B cell (primary cell): ENCODE results near the gene ARPC1A. TPM values are rescaled to one million over a fixed set of nuclear protein-coding genes. Genes with fewer than 3 reads are reported as not detected.
A peak's percentile ranks its signal among the peaks of the same experiment; 100 is the strongest.

Source experiments
- ATAC-seq: fragments of 200-7000 bp; cut with Tn5 transposase; one replicate; pipeline ENCODE4 v1.10.0; 2021; ENCODE audit warnings: low read depth, mild to moderate bottlenecking, moderate number of reproducible peaks, moderate library complexity
- CTCF ChIA-PET: fragments of 350-600 bp; sonication (Branson Sonifier 250); formaldehyde crosslinking; loops from one replicate; lab custom pipeline; 2021; ENCODE audit warnings: antibody characterized with exemption, inconsistent platforms; lab: Charles Lee
- POLR2A ChIA-PET: fragments of 350-600 bp; sonication (Branson Sonifier 250); formaldehyde crosslinking; loops from one replicate; lab custom pipeline; 2021; ENCODE audit warnings: antibody characterized with exemption; lab: Charles Lee
- DNase-seq: peaks from one replicate; pipeline ENCODE4 v3.0.0; 2013
- H2AFZ ChIP-seq: 2 replicates; pipeline ENCODE4 v1.6.1; 2012; ENCODE audit warnings: mild to moderate bottlenecking, low read depth, low read length; ENCODE audit not compliant: insufficient read depth, poor library complexity, severe bottlenecking
- H3K27ac ChIP-seq, 2 donors: 1 replicate in 1 of 2; 2 replicates in 1 of 2; pipeline ENCODE4 v1.5.1; 2012 to 2013; ENCODE audit warnings: low read length in 2 of 2, mild to moderate bottlenecking in 2 of 2, moderate library complexity in 1 of 2
- H3K27me3 ChIP-seq, 4 experiments: fragments of 200-600 bp in 1 of 4; sonication (generic) in 1 of 4; replicated peaks in 1 of 4; 1 replicate in 2 of 4; 2 replicates in 2 of 4; pipeline versions ENCODE4 v1.6.1 to v1.7.0; 2013 to 2016; ENCODE audit warnings: low read length in 3 of 4, mild to moderate bottlenecking in 2 of 4, mixed read lengths in 1 of 4, moderate library complexity in 1 of 4; ENCODE audit not compliant: insufficient read depth in 4 of 4, control insufficient read depth in 3 of 4; ENCODE audit errors: control extremely low read depth in 1 of 4
- H3K36me3 ChIP-seq, 2 experiments: replicated peaks in 1 of 2; 1 replicate in 1 of 2; 2 replicates in 1 of 2; pipeline versions ENCODE4 v1.6.1 to v1.7.1; 2013; ENCODE audit warnings: low read length in 1 of 2; ENCODE audit not compliant: insufficient read depth in 2 of 2, control insufficient read depth in 1 of 2; ENCODE audit errors: control extremely low read depth in 1 of 2, extremely low read depth in 1 of 2
- H3K4me1 ChIP-seq, 2 donors: fragments of 200-600 bp in 1 of 2; sonication (generic) in 1 of 2; 1 replicate in 1 of 2; 2 replicates in 1 of 2; pipeline versions ENCODE4 v1.5.1 to v1.6.1; 2013 to 2017; ENCODE audit warnings: low read length in 2 of 2; ENCODE audit not compliant: control insufficient read depth in 2 of 2, insufficient read depth in 2 of 2
- H3K4me2 ChIP-seq: replicated peaks from 2 replicates; pipeline ENCODE3; 2012; ENCODE audit warnings: mild to moderate bottlenecking, low read depth, low read length; ENCODE audit not compliant: poor library complexity, severe bottlenecking
- H3K4me3 ChIP-seq, 5 experiments: fragments of 200-600 bp in 1 of 5; sonication (generic) in 1 of 5; 1 replicate in 3 of 5; 2 replicates in 2 of 5; pipeline versions ENCODE4 v1.5.1 to v1.7.0; 2011 to 2016; ENCODE audit warnings: low read length in 4 of 5, mild to moderate bottlenecking in 4 of 5, low read depth in 2 of 5, control low read depth in 1 of 5, moderate library complexity in 1 of 5; ENCODE audit not compliant: insufficient read depth in 1 of 5; ENCODE audit errors: control extremely low read depth in 1 of 5, extremely low read depth in 1 of 5
- H3K79me2 ChIP-seq: fragments of 200-600 bp; sonication (generic); one replicate; pipeline ENCODE4 v1.6.0; 2016; ENCODE audit warnings: low read length; ENCODE audit not compliant: control insufficient read depth, insufficient read depth
- H3K9ac ChIP-seq: fragments of 200-600 bp; sonication (generic); 2 replicates; pipeline ENCODE4 v1.6.1; 2017; ENCODE audit warnings: mild to moderate bottlenecking, low read length, moderate library complexity
- H3K9me3 ChIP-seq, 3 donors: one replicate each; pipeline versions ENCODE4 v1.6.1 to v1.7.1; 2013; ENCODE audit warnings: low read length in 2 of 3; ENCODE audit not compliant: control insufficient read depth in 2 of 3, insufficient read depth in 1 of 3; ENCODE audit errors: control extremely low read depth in 1 of 3
- H4K20me1 ChIP-seq: 2 replicates; pipeline ENCODE4 v1.6.0; 2012; ENCODE audit warnings: mild to moderate bottlenecking, low read length; ENCODE audit not compliant: insufficient read depth, control insufficient read depth, poor library complexity, severe bottlenecking
- H3K27ac Mint-ChIP-seq: one replicate; pipeline ENCODE4 v1.8.0; 2021; ENCODE audit warnings: mixed read lengths
- H3K27me3 Mint-ChIP-seq: one replicate; pipeline ENCODE4 v1.8.0; 2021; ENCODE audit warnings: mixed read lengths
- H3K4me1 Mint-ChIP-seq: one replicate; pipeline ENCODE4 v1.8.0; 2021; ENCODE audit warnings: mixed read lengths
- H3K4me3 Mint-ChIP-seq: one replicate; pipeline ENCODE4 v1.8.0; 2021; ENCODE audit warnings: mixed read lengths
- H3K9me3 Mint-ChIP-seq: one replicate; pipeline ENCODE4 v1.8.0; 2022; ENCODE audit warnings: mixed read lengths; ENCODE audit not compliant: insufficient read depth
- CTCF ChIP-seq: fragments of 200-600 bp; IDR thresholded peaks from one replicate; pipeline ENCODE4 v1.8.0; 2022; ENCODE audit warnings: antibody characterized with exemption, mild to moderate bottlenecking
- EZH2 ChIP-seq: IDR thresholded peaks from 2 replicates; pipeline ENCODE4 v1.6.1; 2012; ENCODE audit warnings: borderline replicate concordance, low read depth, mild to moderate bottlenecking, moderate library complexity, low read length; ENCODE audit not compliant: insufficient read depth, poor library complexity, severe bottlenecking
- WGBS: methylation state at CpG from one replicate; pipeline ENCODE4 v1.1.5; 2013; ENCODE audit warnings: missing lambda C conversion rate; ENCODE audit not compliant: insufficient coverage; 5-methylcytosine and 5-hydroxymethylcytosine counted together
- intact Hi-C: fragments of 100-400 bp; cut with micrococcal nuclease; formaldehyde crosslinking; loops from one replicate; pipeline ENCODE4 v1.10.0; 2022
- polyA plus RNA-seq: library from polyadenylated mRNA; depleted of rRNA; stranded (reverse); fragments of >200 nt; gene quantifications from 2 replicates; pipeline ENCODE4 v1.2.3, GENCODE V29; 2012
- total RNA-seq, 2 donors: library from RNA; stranded (reverse); fragments of 120-200 nt in 1 of 2; gene quantifications; 1 replicate in 1 of 2; 2 replicates in 1 of 2; pipeline versions ENCODE4 v1.2.3 to v1.2.4, GENCODE V29; 2013 to 2022

Gene ARPC1A
- total and polyA plus RNA-seq, 2 donors (not counting 1 experiment from before 2014, with no cell fraction given): 41.7 to 45.5 TPM

- DNase-seq: no peak
- intact Hi-C loops: loop anchor here (1.0 kb wide), 4 partner anchors 12 to 46 kb away; partner anchors contain the start of genes ARPC1B, BUD31 and PDAP1
- ATAC-seq: no peak
Measured at GRCh38 chr7:99393355-99394187, 67.9 kb downstream of the ARPC1A start.

GRCh38 chr7:99394188-99394502, 68.4 kb downstream of the ARPC1A start:
- CTCF ChIA-PET: interaction anchor here (1.9 to 3.8 kb wide), 2 partner anchors 14 to 19 kb away, joined by 7 to 20 read pairs; partner anchors contain the start of genes ARPC1B, BUD31 and PDAP1
- H3K9me3 Mint-ChIP-seq: no peaks in the 10 kb centered on the region
- peaks cover 34% of the 10 kb centered on the region for H3K79me2 ChIP-seq
- no peak overlapping the region for H2AFZ ChIP-seq
- no peak overlapping the region for H3K4me3 ChIP-seq
- no peak for ATAC-seq
- DNase-seq: no peak
- H3K27ac Mint-ChIP-seq: peak overlapping the region; percentile 93
- H3K9ac ChIP-seq: no peak overlapping the region
- H3K27me3 ChIP-seq: no peaks in the 10 kb centered on the region
- WGBS: 89% methylated on average over 4 of the region's 4 CpGs
- intact Hi-C loops: no loop called here
- H4K20me1 ChIP-seq: peaks cover 94% of the 10 kb centered on the region
- H3K9me3 ChIP-seq: no peaks in the 10 kb centered on the region
- H3K4me2 ChIP-seq: peak overlapping the region; percentile 93
- H3K27me3 Mint-ChIP-seq: no peaks in the 10 kb centered on the region
- peaks cover 0 to 74% of the 10 kb centered on the region in 2 experiments for H3K36me3 ChIP-seq
- H3K4me1 Mint-ChIP-seq: peaks cover 22% of the 10 kb centered on the region
- H3K4me3 Mint-ChIP-seq: peak overlapping the region; percentile 94
- peaks cover 12 to 20% of the 10 kb centered on the region in 2 donors for H3K4me1 ChIP-seq
- peak overlapping the region in 1 of 2 donors; percentile 21 for H3K27ac ChIP-seq
- POLR2A ChIA-PET: interaction anchor here (0.7 to 2.0 kb wide), 2 partner anchors 9 to 14 kb away, joined by 3 to 12 read pairs; partner anchors contain the start of genes BUD31 and PDAP1
- TF ChIP-seq EZH2: no peak
- no peak for TF ChIP-seq CTCF

More at GRCh38 chr7:99393355-99394187, 67.9 kb downstream of the ARPC1A start:
- Histone ChIP-seq H3K36me3 (peaks cover 0 to 75% of the 10 kb centered on the region in 2 experiments), H4K20me1 (peaks cover 91% of the 10 kb centered on the region), H3K27ac (peak overlapping the region; percentile 43 to 65), H3K9me3 (no peaks in the 10 kb centered on the region), H3K4me2 (peak overlapping the region; percentile 93), H3K9ac (peak overlapping the region; percentile 64), H2AFZ (peak overlapping the region; percentile 81), H3K27me3 (no peaks in the 10 kb centered on the region), H3K4me3 (peak overlapping the region; percentile 16 to 59 (median 50)), H3K4me1 (peaks cover 12 to 20% of the 10 kb centered on the region in 2 donors), H3K79me2 (peaks cover 34% of the 10 kb centered on the region)
- TF ChIP-seq EZH2: no peak
- H3K9me3 Mint-ChIP-seq: no peaks in the 10 kb centered on the region
- peak overlapping the region; percentile 94 for H3K4me3 Mint-ChIP-seq
- peak overlapping the region; percentile 93 for H3K27ac Mint-ChIP-seq
- H3K27me3 Mint-ChIP-seq: no peaks in the 10 kb centered on the region
- POLR2A ChIA-PET: interaction anchor here (0.6 to 2.1 kb wide), 8 partner anchors 12 to 116 kb away, joined by 4 to 12 read pairs (median 6); partner anchors contain the start of genes BUD31, PDAP1 and ZKSCAN5
- 73% methylated on average over 23 of the region's 30 CpGs for WGBS
- peaks cover 22% of the 10 kb centered on the region for H3K4me1 Mint-ChIP-seq
- CTCF ChIA-PET: interaction anchor here (0.8 to 3.8 kb wide), 3 partner anchors 14 to 21 kb away, joined by 3 to 20 read pairs (median 7); partner anchors contain the start of genes ARPC1B, BUD31 and PDAP1
